CD14-positive monocyte (primary cell): ENCODE data around the gene BCOR. TPM values are rescaled to one million over a fixed set of nuclear protein-coding genes. Genes with fewer than 3 reads are reported as not detected.

ENCODE experiments used
- DNase-seq, 3 donors: peaks; one replicate each; pipeline ENCODE4 v3.0.0-alpha.2; 2011 to 2022
- H2AFZ ChIP-seq: 2 replicates; pipeline ENCODE4 v1.6.0; 2012; ENCODE audit warnings: mild to moderate bottlenecking, low read depth, low read length, inconsistent platforms; ENCODE audit not compliant: insufficient read depth, poor library complexity, severe bottlenecking
- H3K27ac ChIP-seq, 2 donors: 1 replicate in 1 of 2; 2 replicates in 1 of 2; pipeline ENCODE4 v1.5.1; 2012 to 2013; ENCODE audit warnings: low read length in 2 of 2, control low read depth in 1 of 2, inconsistent platforms in 1 of 2, low read depth in 1 of 2, mild to moderate bottlenecking in 1 of 2
- H3K27me3 ChIP-seq, 2 donors: one replicate each; pipeline versions ENCODE4 v1.6.0 to v1.6.1; 2011 to 2013; ENCODE audit warnings: low read length in 2 of 2; ENCODE audit not compliant: control insufficient read depth in 2 of 2, insufficient read depth in 2 of 2
- H3K36me3 ChIP-seq, 2 donors: replicated peaks in 1 of 2; 1 replicate in 1 of 2; 2 replicates in 1 of 2; pipeline versions ENCODE4 v1.5.1 to v1.6.1; 2012 to 2013; ENCODE audit warnings: low read length in 2 of 2, control low read depth in 1 of 2, inconsistent platforms in 1 of 2, mild to moderate bottlenecking in 1 of 2; ENCODE audit not compliant: insufficient read depth in 2 of 2, control insufficient read depth in 1 of 2
- H3K4me1 ChIP-seq, 2 donors: 1 replicate in 1 of 2; 2 replicates in 1 of 2; pipeline versions ENCODE4 v1.5.1 to v1.6.1; 2012 to 2013; ENCODE audit warnings: low read length in 2 of 2, control low read depth in 1 of 2, inconsistent platforms in 1 of 2, mild to moderate bottlenecking in 1 of 2, moderate library complexity in 1 of 2; ENCODE audit not compliant: insufficient read depth in 2 of 2, control insufficient read depth in 1 of 2
- H3K4me2 ChIP-seq: replicated peaks from 2 replicates; pipeline ENCODE3; 2012; ENCODE audit warnings: low read length, moderate library complexity, mild to moderate bottlenecking; ENCODE audit not compliant: poor library complexity, severe bottlenecking; ENCODE audit errors: extremely low read depth
- H3K4me3 ChIP-seq, 3 experiments: fragments of 200-600 bp in 1 of 3; sonication (generic) in 1 of 3; replicated peaks in 1 of 3; 1 replicate in 2 of 3; 2 replicates in 1 of 3; pipeline ENCODE4 v1.5.1; 2011 to 2013; ENCODE audit warnings: low read length in 3 of 3, mild to moderate bottlenecking in 3 of 3, control low read depth in 2 of 3, low read depth in 2 of 3, inconsistent platforms in 1 of 3, moderate library complexity in 1 of 3
- H3K79me2 ChIP-seq: 2 replicates; pipeline ENCODE4 v1.6.0; 2012; ENCODE audit warnings: mild to moderate bottlenecking, control low read depth, inconsistent platforms, low read length, moderate library complexity; ENCODE audit not compliant: insufficient read depth
- H3K9ac ChIP-seq: 2 replicates; pipeline ENCODE4 v1.6.0; 2017; ENCODE audit warnings: low read length, mild to moderate bottlenecking; ENCODE audit not compliant: insufficient read depth, poor library complexity, severe bottlenecking
- H3K9me3 ChIP-seq, 2 donors: replicated peaks in 1 of 2; 1 replicate in 1 of 2; 2 replicates in 1 of 2; pipeline versions ENCODE4 v1.5.1 to v1.6.1; 2012 to 2013; ENCODE audit warnings: low read length in 2 of 2, control low read depth in 1 of 2; ENCODE audit not compliant: control insufficient read depth in 1 of 2, insufficient read depth in 1 of 2
- H4K20me1 ChIP-seq: 2 replicates; pipeline ENCODE4 v1.6.0; 2012; ENCODE audit warnings: mild to moderate bottlenecking, low read length, control low read depth, moderate library complexity; ENCODE audit not compliant: insufficient read depth
- H3K27ac Mint-ChIP-seq, 7 donors: one replicate each; pipeline ENCODE4 v1.8.0; 2020; ENCODE audit warnings: mild to moderate bottlenecking in 7 of 7, mixed read lengths in 7 of 7, moderate library complexity in 6 of 7, inconsistent platforms in 2 of 7
- H3K27me3 Mint-ChIP-seq, 3 donors: one replicate each; pipeline ENCODE4 v1.8.0; 2021 to 2022; ENCODE audit warnings: low read depth in 3 of 3, mild to moderate bottlenecking in 3 of 3, mixed read lengths in 3 of 3, moderate library complexity in 3 of 3, inconsistent platforms in 1 of 3
- H3K36me3 Mint-ChIP-seq, 2 donors: one replicate each; pipeline ENCODE4 v1.8.0; 2020; ENCODE audit warnings: mixed read lengths in 2 of 2, inconsistent platforms in 1 of 2, mild to moderate bottlenecking in 1 of 2
- H3K4me1 Mint-ChIP-seq: one replicate; pipeline ENCODE4 v1.8.0; 2020; ENCODE audit warnings: mild to moderate bottlenecking, mixed read lengths
- H3K4me3 Mint-ChIP-seq, 2 donors: one replicate each; pipeline ENCODE4 v1.8.0; 2020; ENCODE audit warnings: mild to moderate bottlenecking in 2 of 2, mixed read lengths in 2 of 2, moderate library complexity in 1 of 2
- H3K9me3 Mint-ChIP-seq, 7 donors: one replicate each; pipeline ENCODE4 v1.8.0; 2020 to 2022; ENCODE audit warnings: mixed read lengths in 7 of 7, mild to moderate bottlenecking in 6 of 7, moderate library complexity in 6 of 7, inconsistent platforms in 2 of 7
- WGBS: methylation state at CpG from one replicate; pipeline ENCODE4 v1.1.5; 2013; ENCODE audit warnings: missing lambda C conversion rate; ENCODE audit not compliant: insufficient coverage; 5-methylcytosine and 5-hydroxymethylcytosine counted together
- intact Hi-C, 2 donors: fragments of 100-400 bp; cut with micrococcal nuclease; formaldehyde crosslinking; loops; one replicate each; pipeline versions ENCODE4 v1.15.0 to v1.15.1; 2023
- polyA plus RNA-seq, 3 donors: library from polyadenylated mRNA; depleted of rRNA in 1 of 3; unstranded in 2 of 3; stranded (reverse) in 1 of 3; fragments of 300-500 nt in 2 of 3; fragments of >200 nt in 1 of 3; fragmentation: Illumina TruSeq in 2 of 3; gene quantifications; 1 replicate in 2 of 3; 2 replicates in 1 of 3; pipeline ENCODE4 v1.2.3, GENCODE V29; 2012 to 2021
- TF ChIP-seq, protein P1 (sequence below): fragments of 200-600 bp; IDR thresholded peaks from one replicate; pipeline ENCODE4 v1.8.0; 2022; ENCODE audit warnings: antibody characterized with exemption, mild to moderate bottlenecking

The BCOR gene
- polyA plus RNA-seq, 3 donors = 1.1 to 8.2 (median 2.6) TPM

GRCh38 chrX:40106676-40107290 is 9.0 kb upstream of the BCOR start:
- H3K4me3 Mint-ChIP-seq = peak overlapping the region; percentile 62 to 73
- WGBS = 3% methylated on average over 11 of the region's 36 CpGs
- intact Hi-C loops = loop anchor here in 1 of 2 donors (5.0 kb wide), 1 partner anchor 66 kb away; no protein-coding TSS in a partner anchor
- no peaks in the 10 kb centered on the region for H3K36me3 ChIP-seq
- TF ChIP-seq, protein P1, sequence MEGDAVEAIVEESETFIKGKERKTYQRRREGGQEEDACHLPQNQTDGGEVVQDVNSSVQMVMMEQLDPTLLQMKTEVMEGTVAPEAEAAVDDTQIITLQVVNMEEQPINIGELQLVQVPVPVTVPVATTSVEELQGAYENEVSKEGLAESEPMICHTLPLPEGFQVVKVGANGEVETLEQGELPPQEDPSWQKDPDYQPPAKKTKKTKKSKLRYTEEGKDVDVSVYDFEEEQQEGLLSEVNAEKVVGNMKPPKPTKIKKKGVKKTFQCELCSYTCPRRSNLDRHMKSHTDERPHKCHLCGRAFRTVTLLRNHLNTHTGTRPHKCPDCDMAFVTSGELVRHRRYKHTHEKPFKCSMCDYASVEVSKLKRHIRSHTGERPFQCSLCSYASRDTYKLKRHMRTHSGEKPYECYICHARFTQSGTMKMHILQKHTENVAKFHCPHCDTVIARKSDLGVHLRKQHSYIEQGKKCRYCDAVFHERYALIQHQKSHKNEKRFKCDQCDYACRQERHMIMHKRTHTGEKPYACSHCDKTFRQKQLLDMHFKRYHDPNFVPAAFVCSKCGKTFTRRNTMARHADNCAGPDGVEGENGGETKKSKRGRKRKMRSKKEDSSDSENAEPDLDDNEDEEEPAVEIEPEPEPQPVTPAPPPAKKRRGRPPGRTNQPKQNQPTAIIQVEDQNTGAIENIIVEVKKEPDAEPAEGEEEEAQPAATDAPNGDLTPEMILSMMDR = no peak
- peak overlapping the region; percentile 50 for H2AFZ ChIP-seq
- H3K9ac ChIP-seq = peak overlapping the region; percentile 74
- H3K4me3 ChIP-seq = peak overlapping the region in 2 of 3 experiments; percentile 26 to 71
- peaks cover 3 to 7% of the 10 kb centered on the region in 2 donors for H3K36me3 Mint-ChIP-seq
- peaks cover 4 to 12% of the 10 kb centered on the region in 2 donors for H3K27me3 ChIP-seq
- peaks cover 16% of the 10 kb centered on the region for H3K4me1 Mint-ChIP-seq
- DNase-seq = no peak
- peaks cover 5 to 66% (median 15%) of the 10 kb centered on the region in 3 donors for H3K27me3 Mint-ChIP-seq
- H3K4me1 ChIP-seq = peaks cover 35 to 49% of the 10 kb centered on the region in 2 donors
- H3K79me2 ChIP-seq = peaks cover 11% of the 10 kb centered on the region
- peak overlapping the region; percentile 33 to 88 (median 65) for H3K27ac Mint-ChIP-seq
- H3K9me3 Mint-ChIP-seq = peaks cover 0 to 33% (median 16%) of the 10 kb centered on the region in 7 donors
- peaks cover 4% of the 10 kb centered on the region for H4K20me1 ChIP-seq
- peaks cover 0 to 7% of the 10 kb centered on the region in 2 donors for H3K9me3 ChIP-seq
- peak overlapping the region; percentile 50 to 51 for H3K27ac ChIP-seq
- H3K4me2 ChIP-seq = peak overlapping the region; percentile 82

- no peaks in the 10 kb centered on the region for H3K36me3 ChIP-seq
- H3K4me1 ChIP-seq = peaks cover 40 to 55% of the 10 kb centered on the region in 2 donors
- Mint-ChIP-seq H3K36me3 (peaks cover 1 to 7% of the 10 kb centered on the region in 2 donors), H3K27me3 (peaks cover 5 to 71% (median 14%) of the 10 kb centered on the region in 3 donors), H3K4me1 (peaks cover 17% of the 10 kb centered on the region), H3K4me3 (peak overlapping the region; percentile 74 to 87), H3K9me3 (peaks cover 0 to 40% (median 16%) of the 10 kb centered on the region in 7 donors), H3K27ac (peak overlapping the region in 6 of 7 donors; percentile 58 to 78 (median 70))
- peak in 2 of 3 donors; percentile 56 to 61 for DNase-seq
- peaks cover 4% of the 10 kb centered on the region for H4K20me1 ChIP-seq
- H3K79me2 ChIP-seq = peaks cover 11% of the 10 kb centered on the region
- peaks cover 0 to 7% of the 10 kb centered on the region in 2 donors for H3K9me3 ChIP-seq
- H3K27ac ChIP-seq = peak overlapping the region; percentile 50 to 80
- peaks cover 4 to 12% of the 10 kb centered on the region in 2 donors for H3K27me3 ChIP-seq
- H3K9ac ChIP-seq = peak overlapping the region; percentile 74
- intact Hi-C loops = loop anchor here in 1 of 2 donors (5.0 kb wide), 1 partner anchor 66 kb away; no protein-coding TSS in a partner anchor
- under 1% methylated on average over 38 of the region's 85 CpGs for WGBS
- TF ChIP-seq, protein P1 = no peak
- H3K4me2 ChIP-seq = peak overlapping the region; percentile 82
- peak overlapping the region; percentile 24 to 71 (median 49) for H3K4me3 ChIP-seq
- H2AFZ ChIP-seq = peak overlapping the region; percentile 50
Measured at GRCh38 chrX:40105835-40106675, 8.3 kb upstream of the BCOR start.
